H1 (cell line): ENCODE measurements around the gene FBXO7. TPM values are rescaled to one million over a fixed set of nuclear protein-coding genes. Genes with fewer than 3 reads are reported as not detected.

Experiments used
- CTCF ChIA-PET: fragments of 300-600 bp; sonication (Branson Sonifier 250); formaldehyde crosslinking; loops from one replicate; lab custom pipeline; 2021; ENCODE audit not compliant: partially characterized antibody; lab: Charles Lee
- POLR2A ChIA-PET: fragments of 300-600 bp; sonication (Branson Sonifier 250); formaldehyde crosslinking; loops from one replicate; lab custom pipeline; 2021; ENCODE audit warnings: inconsistent platforms; ENCODE audit not compliant: partially characterized antibody; lab: Charles Lee
- DNase-seq, 2 experiments: peaks; one replicate each; pipeline versions ENCODE4 v3.0.0 to v3.0.0-alpha.2; 2010 to 2022; ENCODE audit warnings: low spot score in 2 of 2, low read depth in 1 of 2, mixed read lengths in 1 of 2
- FAIRE-seq: peaks from 2 replicates; lab custom pipeline; 2011; peaks lifted over from hg19 to GRCh38; lab: Jason Lieb, UNC
- H2AFZ ChIP-seq: 2 replicates; pipeline ENCODE4 v1.8.1; 2012; ENCODE audit warnings: low read length, inconsistent platforms
- H2AK5ac ChIP-seq: 2 replicates; pipeline ENCODE4 v1.6.1; 2013; ENCODE audit warnings: low read depth, low read length
- H2BK120ac ChIP-seq: replicated peaks from 2 replicates; pipeline ENCODE3; 2013; ENCODE audit warnings: low read depth, low read length, inconsistent platforms
- H2BK12ac ChIP-seq: 2 replicates; pipeline ENCODE4 v1.6.1; 2013; ENCODE audit warnings: low read depth, low read length
- H2BK15ac ChIP-seq: 2 replicates; pipeline ENCODE4 v1.6.1; 2013; ENCODE audit warnings: low read length
- H2BK20ac ChIP-seq: 2 replicates; pipeline ENCODE4 v1.6.1; 2013; ENCODE audit warnings: low read length
- H2BK5ac ChIP-seq: 2 replicates; pipeline ENCODE4 v1.6.1; 2013; ENCODE audit warnings: low read depth, low read length
- H3K14ac ChIP-seq: 2 replicates; pipeline ENCODE4 v1.6.1; 2013; ENCODE audit warnings: inconsistent platforms; ENCODE audit not compliant: insufficient read length
- H3K18ac ChIP-seq: 2 replicates; pipeline ENCODE4 v1.6.1; 2013; ENCODE audit warnings: low read length; ENCODE audit errors: extremely low read depth
- H3K23ac ChIP-seq: 2 replicates; pipeline ENCODE4 v1.6.1; 2013; ENCODE audit warnings: inconsistent platforms; ENCODE audit not compliant: insufficient read length
- H3K23me2 ChIP-seq: 2 replicates; pipeline ENCODE4 v1.6.1; 2013; ENCODE audit warnings: low read depth, low read length
- H3K27ac ChIP-seq: 2 replicates; pipeline ENCODE4 v1.6.1; 2011; ENCODE audit warnings: low read depth, low read length, inconsistent platforms
- H3K27me3 ChIP-seq, 4 experiments: replicated peaks in 1 of 4; 1 replicate in 1 of 4; 2 replicates in 3 of 4; pipeline versions ENCODE4 v1.6.1 to v1.8.1; 2011 to 2013; ENCODE audit warnings: low read length in 3 of 4, mild to moderate bottlenecking in 3 of 4, inconsistent platforms in 2 of 4, mixed read lengths in 2 of 4, moderate library complexity in 1 of 4; ENCODE audit not compliant: control insufficient read depth in 3 of 4, insufficient read depth in 3 of 4; ENCODE audit errors: extremely low read depth in 1 of 4
- H3K36me3 ChIP-seq, 4 experiments: 2 replicates each; pipeline versions ENCODE4 v1.6.1 to v1.8.1; 2011 to 2013; ENCODE audit warnings: mild to moderate bottlenecking in 4 of 4, low read length in 3 of 4, moderate library complexity in 2 of 4, control low read depth in 1 of 4, inconsistent platforms in 1 of 4; ENCODE audit not compliant: insufficient read depth in 4 of 4, control insufficient read depth in 2 of 4
- H3K4ac ChIP-seq: replicated peaks from 2 replicates; pipeline ENCODE3; 2013; ENCODE audit warnings: low read length, low read depth, mixed read lengths, inconsistent platforms; ENCODE audit not compliant: insufficient read length
- H3K4me1 ChIP-seq, 4 experiments: replicated peaks in 1 of 4; 1 replicate in 1 of 4; 2 replicates in 3 of 4; pipeline versions ENCODE4 v1.6.1 to v1.8.1; 2011 to 2013; ENCODE audit warnings: low read length in 3 of 4, inconsistent platforms in 2 of 4, mixed read lengths in 1 of 4; ENCODE audit not compliant: insufficient read depth in 4 of 4, control insufficient read depth in 3 of 4
- H3K4me2 ChIP-seq, 2 experiments: 2 replicates each; pipeline versions ENCODE4 v1.6.1 to v1.8.1; 2011 to 2013; ENCODE audit warnings: low read depth in 2 of 2, low read length in 2 of 2, control low read depth in 1 of 2, inconsistent platforms in 1 of 2, mild to moderate bottlenecking in 1 of 2; ENCODE audit not compliant: insufficient read depth in 1 of 2
- H3K4me3 ChIP-seq, 4 experiments: fragments of 200-600, 300-600 bp in 1 of 4; sonication (generic), shearing (Covaris generic), sonication (Bioruptor Twin) in 1 of 4; 2 replicates each; pipeline versions ENCODE4 v1.5.1 to v1.8.1; 2011 to 2016; ENCODE audit warnings: low read length in 4 of 4, low read depth in 3 of 4, control low read depth in 2 of 4, inconsistent platforms in 2 of 4, mild to moderate bottlenecking in 2 of 4, mixed read lengths in 1 of 4, moderate library complexity in 1 of 4; ENCODE audit not compliant: insufficient read depth in 2 of 4; ENCODE audit errors: extremely low read depth in 1 of 4
- H3K56ac ChIP-seq: replicated peaks from 2 replicates; pipeline ENCODE3; 2013; ENCODE audit warnings: low read depth, mild to moderate bottlenecking, mixed read lengths, low read length, inconsistent platforms; ENCODE audit not compliant: insufficient read length
- H3K79me1 ChIP-seq: 2 replicates; pipeline ENCODE4 v1.6.1; 2013; ENCODE audit warnings: low read depth, low read length, control low read depth
- H3K79me2 ChIP-seq, 2 experiments: 2 replicates each; pipeline versions ENCODE4 v1.6.1 to v1.8.1; 2012 to 2013; ENCODE audit warnings: low read length in 2 of 2, mild to moderate bottlenecking in 2 of 2, inconsistent platforms in 1 of 2; ENCODE audit not compliant: insufficient read depth in 2 of 2, control insufficient read depth in 1 of 2
- H3K9ac ChIP-seq, 4 experiments: replicated peaks in 1 of 4; 1 replicate in 1 of 4; 2 replicates in 3 of 4; pipeline versions ENCODE4 v1.6.1 to v1.8.1; 2011 to 2013; ENCODE audit warnings: low read depth in 3 of 4, low read length in 3 of 4, control low read depth in 2 of 4, mild to moderate bottlenecking in 2 of 4, moderate library complexity in 2 of 4, inconsistent platforms in 1 of 4; ENCODE audit errors: extremely low read depth in 1 of 4
- H3K9me3 ChIP-seq, 2 experiments: 2 replicates each; pipeline versions ENCODE4 v1.6.1 to v1.8.1; 2012 to 2013; ENCODE audit warnings: mild to moderate bottlenecking in 2 of 2, moderate library complexity in 2 of 2, control low read depth in 1 of 2, inconsistent platforms in 1 of 2, low read depth in 1 of 2, low read length in 1 of 2, mixed read lengths in 1 of 2; ENCODE audit not compliant: insufficient read depth in 2 of 2
- H4K20me1 ChIP-seq, 2 experiments: replicated peaks in 1 of 2; 2 replicates each; pipeline versions ENCODE3 to v1.8.1; 2011 to 2013; ENCODE audit warnings: inconsistent platforms in 2 of 2, low read length in 2 of 2, mild to moderate bottlenecking in 1 of 2; ENCODE audit not compliant: insufficient read depth in 2 of 2, control insufficient read depth in 1 of 2
- H4K5ac ChIP-seq: 2 replicates; pipeline ENCODE4 v1.6.1; 2013; ENCODE audit warnings: low read length, low read depth, mixed read lengths, inconsistent platforms; ENCODE audit not compliant: insufficient read length
- H4K8ac ChIP-seq: 2 replicates; pipeline ENCODE4 v1.8.0; 2013; ENCODE audit warnings: mild to moderate bottlenecking, moderate library complexity, low read length, inconsistent platforms; ENCODE audit not compliant: insufficient read depth; ENCODE audit errors: extremely low read depth
- H4K91ac ChIP-seq: replicated peaks from 2 replicates; pipeline ENCODE3; 2013; ENCODE audit warnings: low read length, mixed read lengths, inconsistent platforms; ENCODE audit not compliant: insufficient read length
- BACH1 ChIP-seq: IDR thresholded peaks from 2 replicates; pipeline ENCODE4 v1.6.1; 2012; ENCODE audit warnings: low read length, improper control_type of control experiment
- CHD2 ChIP-seq: IDR thresholded peaks from 2 replicates; pipeline ENCODE4 v1.6.1; 2012; ENCODE audit warnings: low read length, improper control_type of control experiment
- CREB1 ChIP-seq: IDR thresholded peaks from 2 replicates; pipeline ENCODE4 v1.6.1; 2012; ENCODE audit warnings: inconsistent platforms
- EP300 ChIP-seq, 2 experiments: IDR thresholded peaks; 1 replicate in 1 of 2; 2 replicates in 1 of 2; pipeline ENCODE4 v1.6.1; 2011 to 2012; ENCODE audit warnings: low read depth in 2 of 2, low read length in 2 of 2, mild to moderate bottlenecking in 2 of 2, borderline replicate concordance in 1 of 2, inconsistent platforms in 1 of 2, moderate library complexity in 1 of 2
- EZH2 ChIP-seq: fragments of 200-600 bp; sonication (generic); IDR thresholded peaks from 2 replicates; pipeline ENCODE4 v1.7.1; 2012; ENCODE audit warnings: low read depth, mild to moderate bottlenecking, moderate library complexity, low read length, inconsistent platforms; ENCODE audit not compliant: severe bottlenecking
- FOSL1 ChIP-seq: IDR thresholded peaks from 2 replicates; pipeline ENCODE4 v1.6.1; 2011; ENCODE audit warnings: mild to moderate bottlenecking, low read depth, low read length, moderate library complexity; ENCODE audit not compliant: insufficient read depth
- GABPA ChIP-seq: IDR thresholded peaks from 2 replicates; pipeline ENCODE4 v1.6.1; 2011; ENCODE audit warnings: mild to moderate bottlenecking, low read length, moderate library complexity, borderline replicate concordance; ENCODE audit not compliant: insufficient read depth
- POLR2AphosphoS5 ChIP-seq: IDR thresholded peaks from 2 replicates; pipeline ENCODE4 v1.6.1; 2011; ENCODE audit warnings: low read depth, low read length
- SAP30 ChIP-seq: fragments of 300-600 bp; sonication (generic); IDR thresholded peaks from 2 replicates; pipeline ENCODE4 v1.7.1; 2012; ENCODE audit warnings: low read length, moderate library complexity, mild to moderate bottlenecking, inconsistent platforms; ENCODE audit not compliant: insufficient read depth, insufficient replicate concordance
- SIRT6 ChIP-seq: IDR thresholded peaks from one replicate; pipeline ENCODE4 v1.7.1; 2012; ENCODE audit warnings: low read length, inconsistent platforms
- SP2 ChIP-seq: IDR thresholded peaks from 2 replicates; pipeline ENCODE4 v1.6.1; 2012; ENCODE audit warnings: mild to moderate bottlenecking, low read length, inconsistent platforms
- WGBS, 2 experiments: shearing (Covaris generic) in 1 of 2; methylation state at CpG; one replicate each; pipeline versions ENCODE4 v1.1.6 to v1.1.7; 2013 to 2015; ENCODE audit warnings: low lambda C conversion rate in 2 of 2, mixed read lengths in 2 of 2, inconsistent platforms in 1 of 2, low coverage in 1 of 2, missing lambda C conversion rate in 1 of 2; ENCODE audit not compliant: insufficient replicate concordance in 2 of 2, insufficient coverage in 1 of 2, insufficient read length in 1 of 2; ENCODE audit errors: extremely low coverage in 1 of 2, missing lambda C conversion rate in 1 of 2; 5-methylcytosine and 5-hydroxymethylcytosine counted together
- polyA plus RNA-seq, 7 experiments: library from polyadenylated mRNA; depleted of rRNA in 3 of 7; stranded (reverse) in 5 of 7; unstranded in 2 of 7; fragments of >200 nt in 5 of 7; fragments of 200-250 nt in 2 of 7; gene quantifications; 1 replicate in 5 of 7; 2 replicates in 1 of 7; 4 replicates in 1 of 7; pipeline versions ENCODE4 v1.2.1 to v1.2.3, GENCODE V29; 2011 to 2013; ENCODE audit warnings: missing spikeins in 2 of 7, mixed read lengths in 2 of 7
- total RNA-seq: library from RNA; stranded (reverse); fragmentation: NEBNext Ultra II Directional; extraction: Animal tissue kit (Norgen Biotek cat#: 25700); gene quantifications from 2 replicates; pipeline ENCODE4 v1.2.1, GENCODE V29; 2021

FBXO7 gene
- total and polyA plus RNA-seq, 2 of the 8 experiments (the other 6 are each of a cell fraction or from before 2014, with no cell fraction given), result 62.7 to 76.1 TPM

DNA sequence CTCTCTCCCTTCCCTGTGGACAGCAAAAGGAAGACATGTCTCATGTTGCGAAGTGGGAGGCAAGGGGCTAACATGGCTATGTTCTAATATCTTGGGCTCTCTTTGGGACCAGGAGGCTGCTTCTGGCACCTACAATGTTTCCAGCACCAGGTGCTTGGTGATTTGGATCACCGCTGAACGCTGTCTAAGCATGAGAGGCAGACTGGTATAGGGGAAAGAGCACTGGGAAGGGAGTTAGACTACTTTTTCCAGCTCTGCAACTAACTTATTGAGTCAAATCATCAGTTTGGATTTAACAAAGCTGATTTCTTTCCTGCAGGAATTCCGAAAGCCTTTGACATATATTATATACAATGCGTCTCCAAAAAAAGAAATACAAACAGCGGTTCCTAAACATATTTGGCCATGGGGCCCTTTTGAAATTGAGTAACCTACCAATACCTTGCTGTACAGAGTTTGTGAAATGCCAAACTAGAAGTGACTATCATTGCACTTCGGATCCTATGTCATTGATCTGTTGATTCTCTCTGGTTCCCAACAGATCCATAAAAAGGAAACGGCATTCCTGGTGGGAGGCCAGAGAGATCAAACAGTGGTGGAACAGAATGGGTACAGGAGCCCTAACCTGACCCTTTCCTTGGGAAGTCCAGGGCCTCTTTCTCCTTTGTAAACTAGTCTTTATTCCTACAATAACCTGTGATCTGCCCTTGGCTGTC is 37.8 kb downstream of the FBXO7 start:
- ChIA-PET CTCF (no interaction called here), POLR2A (no interaction called here)
- no peak overlapping the region for H2AFZ ChIP-seq
- no peak overlapping the region for H4K8ac ChIP-seq
- H3K4me3 ChIP-seq, result no peak overlapping the region
- H3K23me2 ChIP-seq, result no peaks in the 10 kb centered on the region
- no peaks in the 10 kb centered on the region for H3K4me1 ChIP-seq
- no peak overlapping the region for H3K9ac ChIP-seq
- no peak overlapping the region for H3K18ac ChIP-seq
- H3K56ac ChIP-seq, result no peak overlapping the region
- no peak overlapping the region for H2BK15ac ChIP-seq
- peaks cover 0 to 4% (median 0%) of the 10 kb centered on the region in 4 experiments; a peak in 2 of 7 replicates for H3K27me3 ChIP-seq
- H2BK5ac ChIP-seq, result no peak overlapping the region
- H3K14ac ChIP-seq, result no peak overlapping the region
- no peaks in the 10 kb centered on the region for H3K79me2 ChIP-seq
- H4K91ac ChIP-seq, result no peak overlapping the region
- H3K27ac ChIP-seq, result no peak overlapping the region
- no peak overlapping the region for H2BK120ac ChIP-seq
- peak; percentile 36 for FAIRE-seq
- no peaks in the 10 kb centered on the region; a peak in 1 of 4 replicates for H3K9me3 ChIP-seq
- no peak overlapping the region for H2BK12ac ChIP-seq
- no peak overlapping the region for H2AK5ac ChIP-seq
- no peak overlapping the region for H3K4me2 ChIP-seq
- H3K79me1 ChIP-seq, result no peaks in the 10 kb centered on the region
- no peak for DNase-seq
- H3K4ac ChIP-seq, result no peak overlapping the region
- no peak overlapping the region for H4K5ac ChIP-seq
- no peak overlapping the region for H2BK20ac ChIP-seq
- 95% methylated on average over 8 of the region's 8 CpGs; no CpG with 5 or more reads in 1 of the 2 experiments for WGBS, 2 experiments
- no peak overlapping the region for H3K23ac ChIP-seq
- H4K20me1 ChIP-seq, result no peaks in the 10 kb centered on the region
- H3K36me3 ChIP-seq, result peaks cover 2 to 14% (median 9%) of the 10 kb centered on the region in 4 experiments; a peak in 6 of 8 replicates
- TF ChIP-seq SIRT6, result no peak
- TF ChIP-seq SP2, result no peak
- no peak for TF ChIP-seq POLR2AphosphoS5
- TF ChIP-seq BACH1, result no peak
- no peak for TF ChIP-seq GABPA
- TF ChIP-seq FOSL1, result no peak
- no peak for TF ChIP-seq EZH2
- no peak for TF ChIP-seq CREB1
- no peak for TF ChIP-seq CHD2
- TF ChIP-seq EP300 (IDR thresholded peaks at IDR 0.05; ENCODE audit: borderline replicate concordance in 1 of 2, low read depth in 2 of 2, low read length in 2 of 2), result no peak
- no peak for TF ChIP-seq SAP30
